DMS79 (cell line): ENCODE measurements around the gene NADK2.
A peak's percentile ranks its signal among the peaks of the same experiment; 100 is the strongest.
"Not testable (repeated sequence)": the region's sequence is repeated elsewhere in the genome, so short reads cannot be mapped to it uniquely, and the experiment has no call there.

Source experiments
- DNase-seq: peaks from one replicate; lab custom pipeline; 2025; lab: John Stamatoyannopoulos, UW

Gene NADK2

DNA sequence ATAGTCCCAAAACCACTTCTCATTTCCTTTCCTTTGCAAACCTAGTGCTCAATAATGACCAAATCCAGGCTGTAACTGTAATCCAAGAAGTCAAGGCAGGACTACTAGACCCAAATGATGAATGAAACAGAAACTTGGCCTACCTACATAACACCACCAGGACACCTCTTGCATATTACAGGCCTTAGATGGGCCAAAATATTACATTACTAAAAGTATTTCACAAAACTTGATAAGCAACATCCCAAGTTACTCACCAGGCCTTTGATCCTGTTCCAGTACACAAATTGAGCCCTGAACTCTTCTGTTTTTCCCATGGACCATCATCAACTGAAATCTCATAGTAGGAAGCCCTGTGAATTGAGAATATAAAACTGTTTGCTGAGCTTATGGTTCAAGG is 34.8 kb downstream of the NADK2 start:
- no peak for DNase-seq

- no peak for DNase-seq
Observed at GRCh38 chr5:36205329-36205728, 36.4 kb downstream of the NADK2 start.

DNA sequence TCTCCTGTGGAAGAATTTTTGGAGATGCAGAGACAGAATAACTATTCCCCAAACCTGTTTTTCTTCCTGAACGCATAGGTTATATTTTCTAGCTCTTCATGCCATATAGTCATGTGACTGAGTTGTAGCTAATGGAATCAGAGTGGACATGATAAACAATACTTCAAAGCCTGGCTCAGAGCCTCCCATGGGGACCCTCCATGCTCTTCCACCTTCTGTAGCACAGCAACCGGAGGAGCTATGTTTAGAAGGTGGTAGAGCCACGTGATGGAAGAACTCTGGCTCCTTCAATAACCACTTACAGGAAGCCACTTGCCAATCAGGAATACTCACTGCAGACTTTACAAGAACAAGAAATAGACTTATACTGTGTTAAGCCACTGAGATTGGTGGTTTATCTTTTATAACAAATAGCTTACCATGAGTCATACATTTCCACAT is 39.2 kb downstream of the NADK2 start:
- no peak for DNase-seq

DNA sequence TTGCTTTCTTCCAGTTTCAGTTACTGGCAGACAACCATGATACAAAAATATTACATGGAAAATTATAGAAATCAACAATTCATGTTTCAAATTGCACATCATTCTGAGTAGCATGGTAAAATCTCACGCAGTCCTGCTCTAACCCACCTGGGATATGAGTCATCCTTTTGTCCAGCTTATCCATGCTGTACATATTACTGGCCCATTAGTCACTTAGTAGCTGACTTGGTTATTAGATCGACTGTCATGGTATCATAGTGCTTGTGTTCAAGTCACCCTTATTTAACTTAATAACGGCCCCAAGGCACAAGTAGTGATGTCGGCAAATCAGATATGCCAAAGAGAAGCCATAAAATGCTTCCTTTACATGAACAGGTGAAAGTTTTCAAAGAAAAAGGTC is 41.2 kb downstream of the NADK2 start:
- no peak for DNase-seq

DNA sequence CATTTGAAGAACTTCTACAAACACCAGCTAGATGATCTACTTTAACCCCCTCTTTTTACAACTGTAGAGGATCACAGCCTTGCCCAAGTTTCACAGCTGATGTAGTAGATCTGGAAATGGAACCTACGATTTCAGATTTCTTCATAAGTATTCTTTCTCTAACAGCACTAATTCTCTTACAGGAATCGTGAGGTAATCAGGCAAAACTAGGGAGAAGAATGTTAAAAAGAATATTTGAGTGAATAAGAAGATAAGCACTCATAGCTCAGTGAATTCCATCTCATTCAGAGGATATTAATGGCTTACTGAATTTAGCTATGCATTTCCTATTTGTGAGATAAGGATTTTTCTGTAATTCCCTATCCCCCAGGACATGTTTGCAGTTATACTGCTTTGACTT is 42.1 kb downstream of the NADK2 start:
- DNase-seq = no peak

DNA sequence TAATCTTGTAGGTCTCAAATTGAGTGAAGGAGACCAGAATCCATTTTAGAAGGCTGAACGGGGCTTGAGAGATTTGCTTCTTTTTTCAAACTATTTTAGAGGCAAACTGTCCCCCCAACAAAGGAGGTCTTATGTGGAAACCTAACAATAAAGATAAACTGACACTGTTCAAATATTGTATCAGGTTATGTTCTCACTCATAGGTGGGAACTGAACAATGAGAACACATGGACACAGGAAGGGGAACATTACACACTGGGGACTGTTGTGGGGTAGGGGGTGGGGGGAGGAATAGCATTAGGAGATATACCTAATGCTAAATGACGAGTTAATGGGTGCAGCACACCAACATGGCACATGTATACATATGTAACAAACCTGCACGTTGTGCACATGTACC is 42.9 kb downstream of the NADK2 start:
- DNase-seq = not testable (repeated sequence)

- DNase-seq = no peak
Observed at GRCh38 chr5:36198281-36198680, 43.4 kb downstream of the NADK2 start.

- no peak for DNase-seq
Observed at GRCh38 chr5:36193746-36194145, 48.0 kb downstream of the NADK2 start.

DNA sequence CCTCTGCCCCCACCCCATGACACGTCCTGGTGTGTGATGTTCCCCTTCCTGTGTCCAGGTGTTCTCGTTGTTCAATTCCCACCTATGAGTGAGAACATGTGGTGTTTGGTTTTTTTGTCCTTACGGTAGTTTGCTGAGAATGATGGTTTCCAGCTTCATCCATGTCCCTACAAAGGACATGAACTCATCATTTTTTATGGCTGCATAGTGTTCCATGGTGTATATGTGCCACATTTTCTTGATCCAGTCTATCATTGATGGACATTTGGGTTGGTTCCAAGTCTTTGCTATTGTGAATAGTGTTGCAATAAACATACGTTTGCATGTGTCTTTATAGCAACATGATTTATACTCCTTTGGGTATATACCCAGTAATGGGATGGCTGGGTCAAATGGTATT is 57.3 kb downstream of the NADK2 start:
- DNase-seq = not testable (repeated sequence)

DNA sequence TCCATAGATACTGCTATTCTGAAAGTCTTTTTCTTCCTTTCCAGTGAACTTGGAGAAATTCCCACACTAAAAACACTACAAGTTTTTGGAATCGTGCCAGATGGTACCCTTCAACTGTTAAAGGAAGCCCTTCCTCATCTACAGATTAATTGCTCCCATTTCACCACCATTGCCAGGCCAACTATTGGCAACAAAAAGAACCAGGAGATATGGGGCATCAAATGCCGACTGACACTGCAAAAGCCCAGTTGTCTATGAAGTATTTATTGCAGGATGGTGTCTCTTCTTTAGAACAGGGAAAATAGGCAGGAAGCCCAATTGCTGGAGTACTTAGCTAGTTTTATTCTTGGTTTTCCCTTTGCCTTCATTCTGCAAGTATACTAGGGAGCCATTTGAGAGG is 60.0 kb downstream of the NADK2 start:
- DNase-seq = no peak

DNA sequence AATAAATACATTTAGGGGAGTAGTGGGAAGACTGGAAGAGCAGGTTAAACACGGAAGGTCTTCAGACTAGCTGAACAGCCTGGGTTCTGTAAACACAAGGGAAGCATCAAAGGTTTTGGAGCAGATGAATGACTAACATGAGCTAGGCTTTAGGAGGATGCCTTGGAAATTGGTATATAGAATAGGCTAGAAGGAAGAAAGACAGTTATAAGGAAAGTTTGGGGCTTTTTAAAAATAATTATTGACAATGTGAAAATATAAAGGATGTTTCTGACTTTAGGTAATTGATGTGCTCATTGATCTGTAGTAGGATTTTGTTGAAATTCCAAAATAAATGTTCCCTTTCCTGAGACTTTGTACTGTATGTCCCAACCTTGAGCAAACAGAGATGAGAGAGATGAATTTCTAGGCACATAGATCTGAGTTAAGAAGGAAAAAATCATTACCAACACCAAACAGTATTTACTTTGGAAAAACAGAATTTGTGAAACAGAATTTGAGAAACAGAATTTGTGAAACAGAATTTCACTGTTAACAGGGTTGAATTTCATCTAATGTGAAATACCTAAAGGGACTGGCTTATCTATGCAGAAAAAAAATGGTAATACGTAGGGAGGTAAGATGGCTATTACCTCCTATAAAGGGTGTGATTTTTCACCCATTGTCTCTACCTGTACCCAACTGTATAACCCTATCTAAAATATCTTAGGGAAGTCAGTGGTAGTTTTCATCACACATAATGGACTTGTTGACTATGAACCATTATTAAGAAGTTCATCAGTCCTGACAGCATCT is 61.0 kb downstream of the NADK2 start:
- no peak for DNase-seq

DNA sequence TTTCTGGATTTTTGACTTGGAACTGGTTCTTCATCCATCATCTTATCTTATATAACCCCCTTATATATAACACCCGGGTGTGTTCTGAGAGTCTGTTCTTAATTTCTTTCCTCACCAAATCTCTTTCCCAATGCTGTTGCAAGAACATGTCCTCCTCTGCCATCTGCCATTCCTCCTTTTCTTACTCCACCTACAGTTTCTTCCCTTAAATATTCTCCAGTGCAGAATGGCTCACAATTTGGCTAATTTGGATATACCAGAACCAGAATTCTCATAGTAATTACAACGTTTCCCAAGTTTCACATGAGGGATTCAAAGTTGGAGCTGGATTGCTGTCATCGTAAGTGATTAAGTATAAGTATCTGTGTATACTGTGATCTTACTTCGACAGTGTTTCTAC is 61.8 kb downstream of the NADK2 start:
- DNase-seq = no peak

GRCh38 chr5:36178524-36178890 is 63.2 kb downstream of the NADK2 start:
- DNase-seq = no peak

GRCh38 chr5:36177715-36178523 is 63.8 kb downstream of the NADK2 start:
- no peak for DNase-seq

- DNase-seq = no peak
Observed at GRCh38 chr5:36177154-36177553, 64.6 kb downstream of the NADK2 start.

GRCh38 chr5:36175043-36175442 is 66.7 kb downstream of the NADK2 start:
- no peak for DNase-seq

DNA sequence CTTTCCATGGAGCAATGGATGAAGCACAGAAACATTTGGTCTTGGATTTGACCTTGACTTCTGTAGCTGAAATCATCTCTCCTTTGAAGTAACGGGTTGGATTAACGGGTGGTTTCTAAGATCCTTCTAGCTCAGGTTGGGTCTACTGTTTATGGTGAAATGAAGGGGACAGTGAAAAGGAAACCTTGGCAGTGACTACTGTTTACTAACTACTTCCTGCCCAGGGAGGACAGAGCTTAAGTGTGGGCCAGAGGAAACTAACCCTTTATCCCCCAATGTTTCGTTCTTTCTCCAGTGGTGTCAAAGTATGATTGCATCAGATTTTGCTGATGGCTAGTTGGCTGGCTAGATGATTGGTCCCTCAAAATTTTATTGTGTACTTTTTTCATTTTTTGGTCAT is 67.6 kb downstream of the NADK2 start:
- DNase-seq = no peak

- DNase-seq = no peak
Observed at GRCh38 chr5:36173426-36173825, 68.3 kb downstream of the NADK2 start.

DNA sequence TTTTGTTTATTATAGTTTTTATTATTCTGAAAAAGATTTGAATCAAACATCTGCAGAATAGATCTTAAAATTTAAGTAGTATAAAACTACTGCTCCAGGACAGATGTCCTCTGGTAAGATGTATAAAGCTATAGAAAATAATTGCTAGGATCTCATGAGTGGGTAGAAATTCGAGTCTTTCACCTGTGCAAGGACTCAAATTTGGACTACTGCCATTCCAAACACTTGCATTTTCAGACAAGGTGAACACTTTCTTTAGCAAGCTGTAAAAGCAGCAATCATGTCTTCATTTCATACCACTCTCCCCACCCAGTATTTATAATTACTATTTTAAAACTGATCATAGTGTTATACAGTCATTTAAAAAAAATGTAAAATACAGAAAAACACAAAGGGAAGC is 69.1 kb downstream of the NADK2 start:
- DNase-seq = peak; percentile 68

DNA sequence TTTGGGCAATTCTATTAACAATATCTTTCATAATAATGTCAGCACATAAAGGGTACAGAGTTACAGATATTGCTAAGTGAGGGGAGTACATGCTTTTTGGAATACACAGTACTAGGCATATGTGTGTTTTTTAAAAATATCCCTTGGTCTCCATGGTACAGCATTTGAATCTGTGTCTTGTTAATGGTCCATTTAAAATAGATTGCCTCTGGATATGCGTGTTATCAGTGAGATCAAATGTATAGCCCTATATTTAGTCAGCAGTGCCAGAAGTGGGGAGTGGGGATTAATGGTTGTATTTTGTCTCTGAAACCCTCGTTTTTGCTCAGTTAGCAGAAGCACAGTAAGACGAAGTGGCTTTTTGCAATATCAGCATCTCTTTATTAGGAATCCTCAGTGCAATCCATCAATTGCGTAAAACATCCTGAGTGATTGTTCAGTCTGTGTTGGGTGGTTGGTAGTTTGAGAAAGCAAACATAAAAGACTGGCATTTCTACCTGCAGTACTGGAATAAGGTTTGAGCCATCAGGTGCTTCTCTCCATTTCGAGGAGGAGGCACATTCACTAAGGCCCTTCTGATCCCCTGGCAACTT is 70.8 kb downstream of the NADK2 start:
- DNase-seq = no peak

GRCh38 chr5:36168737-36169136 is 73.0 kb downstream of the NADK2 start:
- no peak for DNase-seq

DNA sequence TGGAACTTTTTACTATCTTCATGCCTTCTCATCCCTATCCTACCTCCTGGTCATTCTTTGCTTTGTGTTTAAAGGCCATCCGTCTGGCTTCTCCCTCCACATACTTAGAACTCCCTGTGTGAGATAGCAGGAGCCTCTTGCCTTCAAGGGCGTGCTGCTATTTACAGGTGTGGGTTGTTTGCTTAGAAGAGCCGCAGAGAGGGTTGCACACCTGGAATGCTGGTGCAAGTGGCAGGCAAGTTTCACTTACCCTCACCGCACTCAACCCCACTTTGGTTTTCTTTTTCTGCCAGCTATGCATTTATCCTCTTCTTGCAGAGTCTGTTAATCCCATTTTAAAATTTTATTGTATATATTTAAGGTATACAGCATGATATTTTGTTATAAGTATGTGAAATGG is 77.3 kb downstream of the NADK2 start:
- DNase-seq = no peak
